Left lung (tissue), 10 donors: ENCODE data around the gene SORL1. TPM values are rescaled to one million over a fixed set of nuclear protein-coding genes. Genes with fewer than 3 reads are reported as not detected.
A peak's percentile ranks its signal among the peaks of the same experiment; 100 is the strongest.

Source experiments
- ATAC-seq: fragments of 200-7000 bp; cut with Tn5 transposase; one replicate; pipeline ENCODE4 v1.9.1; 2020; ENCODE audit warnings: moderate library complexity
- DNase-seq, 4 donors: peaks; one replicate each; pipeline ENCODE4 v3.0.0-alpha.2; 2013 to 2020
- H3K27ac ChIP-seq, 2 donors: fragments of 200-600 bp; sonication (generic) in 1 of 2; one replicate each; pipeline versions ENCODE4 v1.5.0 to v1.8.0; 2020 to 2021
- H3K27me3 ChIP-seq, 2 donors: fragments of 200-600 bp; sonication (generic) in 1 of 2; one replicate each; pipeline versions ENCODE4 v1.5.0 to v1.8.0; 2020 to 2021
- H3K36me3 ChIP-seq, 2 donors: fragments of 200-600 bp; sonication (generic) in 1 of 2; one replicate each; pipeline versions ENCODE4 v1.5.0 to v1.8.0; 2020 to 2021
- H3K4me1 ChIP-seq, 2 donors: fragments of 200-600 bp; one replicate each; pipeline ENCODE4 v1.8.0; 2021
- H3K4me3 ChIP-seq, 2 donors: fragments of 200-600 bp; sonication (generic) in 1 of 2; one replicate each; pipeline versions ENCODE4 v1.5.0 to v1.8.0; 2020 to 2021; ENCODE audit warnings: mild to moderate bottlenecking in 1 of 2
- H3K9me3 ChIP-seq, 2 donors: fragments of 200-600 bp; sonication (generic) in 1 of 2; one replicate each; pipeline versions ENCODE4 v1.5.0 to v1.8.0; 2020 to 2021
- intact Hi-C, 2 donors: fragments of 100-400 bp; cut with DNase I; formaldehyde crosslinking; loops; one replicate each; pipeline versions ENCODE4 v1.11.2 to v1.14.2; 2022
- polyA plus RNA-seq, 6 donors: library from polyadenylated mRNA; unstranded; fragments of 120-200 nt; gene quantifications; one replicate each; pipeline ENCODE4 v1.2.1, GENCODE V29; 2013; ENCODE audit not compliant: insufficient read length in 6 of 6
- total RNA-seq, 2 donors: library from RNA; stranded (reverse); fragmentation: NEBNext Ultra II Directional; extraction: Animal tissue kit (Norgen Biotek cat#: 25700); gene quantifications; one replicate each; pipeline ENCODE4 v1.2.1, GENCODE V29; 2021
- TF ChIP-seq, protein P1 (sequence below), 2 donors: fragments of 200-600 bp; sonication (generic) in 1 of 2; IDR thresholded peaks; one replicate each; pipeline versions ENCODE4 v1.5.0 to v1.8.0; 2021; ENCODE audit warnings: antibody characterized with exemption in 2 of 2
- donor health status: DM: no; HTN: yes; CAD: no.
- donor health status: DM: no; HTN: no; CAD: no.

Gene SORL1
- total and polyA plus RNA-seq, 8 donors = 29.8 to 114 (median 33.4) TPM

DNA sequence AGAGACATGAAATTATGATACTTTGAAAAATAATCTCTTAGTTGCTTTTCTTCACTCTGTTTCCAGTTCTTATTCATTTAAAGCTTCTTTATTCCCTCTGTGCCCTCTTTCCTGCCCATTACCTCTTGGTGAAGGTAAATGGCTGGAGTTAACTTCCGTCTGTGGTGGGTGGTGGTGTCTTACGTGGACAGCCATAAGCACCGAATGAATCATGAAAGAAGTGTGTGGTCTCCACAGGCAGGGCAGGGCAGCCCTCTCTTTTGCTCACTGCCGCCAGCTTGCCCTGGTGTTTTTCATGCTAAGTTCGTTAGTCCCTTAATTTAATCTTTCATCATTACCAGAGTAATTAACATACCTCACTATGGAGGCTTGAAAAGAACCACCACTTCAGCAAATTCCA, 99.3 kb downstream of the SORL1 start:
- Histone ChIP-seq H3K27me3 (no peaks in the 10 kb centered on the region), H3K36me3 (peaks cover 0 to 79% of the 10 kb centered on the region in 2 donors), H3K9me3 (no peaks in the 10 kb centered on the region), H3K27ac (no peak overlapping the region), H3K4me1 (no peaks in the 10 kb centered on the region), H3K4me3 (no peak overlapping the region)
- no peak for DNase-seq
- intact Hi-C loops = no loop called here
- TF ChIP-seq, protein P1, sequence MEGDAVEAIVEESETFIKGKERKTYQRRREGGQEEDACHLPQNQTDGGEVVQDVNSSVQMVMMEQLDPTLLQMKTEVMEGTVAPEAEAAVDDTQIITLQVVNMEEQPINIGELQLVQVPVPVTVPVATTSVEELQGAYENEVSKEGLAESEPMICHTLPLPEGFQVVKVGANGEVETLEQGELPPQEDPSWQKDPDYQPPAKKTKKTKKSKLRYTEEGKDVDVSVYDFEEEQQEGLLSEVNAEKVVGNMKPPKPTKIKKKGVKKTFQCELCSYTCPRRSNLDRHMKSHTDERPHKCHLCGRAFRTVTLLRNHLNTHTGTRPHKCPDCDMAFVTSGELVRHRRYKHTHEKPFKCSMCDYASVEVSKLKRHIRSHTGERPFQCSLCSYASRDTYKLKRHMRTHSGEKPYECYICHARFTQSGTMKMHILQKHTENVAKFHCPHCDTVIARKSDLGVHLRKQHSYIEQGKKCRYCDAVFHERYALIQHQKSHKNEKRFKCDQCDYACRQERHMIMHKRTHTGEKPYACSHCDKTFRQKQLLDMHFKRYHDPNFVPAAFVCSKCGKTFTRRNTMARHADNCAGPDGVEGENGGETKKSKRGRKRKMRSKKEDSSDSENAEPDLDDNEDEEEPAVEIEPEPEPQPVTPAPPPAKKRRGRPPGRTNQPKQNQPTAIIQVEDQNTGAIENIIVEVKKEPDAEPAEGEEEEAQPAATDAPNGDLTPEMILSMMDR (IDR thresholded peaks at IDR 0.05) = no peak
- ATAC-seq = peak; percentile 64

DNA sequence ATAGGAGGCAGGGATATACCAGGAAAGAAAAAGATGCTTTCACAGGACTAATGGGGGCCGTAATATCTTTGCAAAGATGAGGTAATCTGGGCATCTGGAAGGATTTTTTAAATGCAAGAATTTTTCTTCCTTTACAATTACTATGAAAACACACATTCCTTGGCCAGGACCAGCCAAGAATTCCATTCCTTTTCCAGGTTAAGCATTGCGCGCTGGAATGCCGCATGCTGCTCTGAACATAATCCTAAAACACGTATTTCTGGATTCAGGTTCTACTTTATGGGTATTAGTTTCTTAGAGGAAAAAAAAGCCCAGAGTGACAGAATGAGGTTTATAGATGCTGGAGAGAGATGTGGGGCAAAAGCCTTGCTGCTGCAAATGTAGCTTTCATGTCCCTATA, 100.0 kb downstream of the SORL1 start:
- TF ChIP-seq, protein P1 (IDR thresholded peaks at IDR 0.05) = no peak
- no peak for DNase-seq
- Histone ChIP-seq H3K4me3 (no peak overlapping the region), H3K36me3 (peaks cover 0 to 77% of the 10 kb centered on the region in 2 donors), H3K27me3 (no peaks in the 10 kb centered on the region), H3K4me1 (no peaks in the 10 kb centered on the region), H3K27ac (no peak overlapping the region), H3K9me3 (no peaks in the 10 kb centered on the region)
- no peak for ATAC-seq
- intact Hi-C loops = no loop called here

DNA sequence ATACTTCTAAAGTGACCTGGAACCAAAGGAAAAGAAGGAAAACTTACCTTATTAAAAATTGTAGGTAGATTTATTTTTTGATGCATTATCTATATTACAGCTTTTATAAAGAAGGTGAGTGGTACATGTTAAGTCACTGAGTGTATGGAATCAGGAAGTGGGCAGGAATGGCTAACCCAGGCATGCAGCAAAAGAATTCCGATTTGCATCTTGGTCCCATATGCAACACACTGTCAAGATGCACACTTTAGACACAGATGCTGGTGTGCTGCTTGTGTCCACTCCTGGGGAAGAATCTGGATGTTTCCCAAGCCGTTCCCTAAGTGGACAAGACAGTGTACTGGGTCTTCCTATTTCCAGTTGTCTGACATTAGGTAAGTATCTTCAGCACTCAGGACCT, 100.5 kb downstream of the SORL1 start:
- TF ChIP-seq, protein P1 (IDR thresholded peaks at IDR 0.05) = no peak
- Histone ChIP-seq H3K9me3 (no peaks in the 10 kb centered on the region), H3K4me1 (no peaks in the 10 kb centered on the region), H3K27ac (no peak overlapping the region), H3K4me3 (no peak overlapping the region), H3K27me3 (no peaks in the 10 kb centered on the region), H3K36me3 (peaks cover 0 to 77% of the 10 kb centered on the region in 2 donors)
- ATAC-seq (no peak), DNase-seq (no peak)
- intact Hi-C loops = no loop called here

DNA sequence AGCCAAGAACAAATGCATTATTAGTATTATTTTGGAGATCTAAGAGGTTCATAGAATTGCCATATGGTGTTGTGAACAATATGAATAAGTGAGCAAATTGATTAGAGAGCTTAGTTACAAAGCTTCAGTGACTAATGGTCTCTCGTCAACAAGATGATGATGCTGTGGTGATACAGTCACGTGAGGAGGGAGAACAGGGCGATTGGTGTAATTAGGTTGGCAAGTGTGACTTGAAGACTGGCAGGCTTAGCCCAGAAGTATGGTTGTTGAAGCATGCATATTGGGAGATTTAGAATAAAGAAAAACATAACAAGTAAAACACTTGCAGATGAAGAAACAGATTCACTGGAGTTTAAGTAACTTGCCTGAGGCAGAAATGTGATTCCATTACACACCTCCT, 101.3 kb downstream of the SORL1 start:
- H3K36me3 ChIP-seq = peaks cover 0 to 81% of the 10 kb centered on the region in 2 donors
- ATAC-seq (no peak), DNase-seq (no peak)
- TF ChIP-seq, protein P1 (IDR thresholded peaks at IDR 0.05) = no peak
- intact Hi-C loops = no loop called here
- H3K4me1 ChIP-seq = no peaks in the 10 kb centered on the region
- H3K27me3 ChIP-seq = no peaks in the 10 kb centered on the region
- H3K27ac ChIP-seq = no peak overlapping the region
- no peaks in the 10 kb centered on the region for H3K9me3 ChIP-seq
- no peak overlapping the region for H3K4me3 ChIP-seq

DNA sequence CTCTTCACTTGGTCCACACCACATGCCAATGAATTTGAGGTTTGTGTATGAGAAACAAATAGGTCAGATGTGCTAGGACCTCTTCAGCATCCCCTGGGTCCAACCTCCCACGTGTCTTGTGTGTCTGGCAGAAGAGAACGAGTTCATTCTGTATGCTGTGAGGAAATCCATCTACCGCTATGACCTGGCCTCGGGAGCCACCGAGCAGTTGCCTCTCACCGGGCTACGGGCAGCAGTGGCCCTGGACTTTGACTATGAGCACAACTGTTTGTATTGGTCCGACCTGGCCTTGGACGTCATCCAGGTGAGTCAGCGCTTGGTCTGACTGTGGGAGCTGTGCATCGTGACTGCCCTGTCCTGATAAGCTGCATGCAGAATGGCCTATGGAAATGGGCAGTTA, 101.7 kb downstream of the SORL1 start:
- Histone ChIP-seq H3K4me1 (no peaks in the 10 kb centered on the region), H3K9me3 (no peaks in the 10 kb centered on the region), H3K4me3 (no peak overlapping the region), H3K36me3 (peaks cover 0 to 85% of the 10 kb centered on the region in 2 donors), H3K27me3 (no peaks in the 10 kb centered on the region), H3K27ac (no peak overlapping the region)
- TF ChIP-seq, protein P1 (IDR thresholded peaks at IDR 0.05) = no peak
- ATAC-seq (peak; percentile 44), DNase-seq (no peak)
- intact Hi-C loops = no loop called here
